ENCODE measurements around the gene BACH2.

DNA sequence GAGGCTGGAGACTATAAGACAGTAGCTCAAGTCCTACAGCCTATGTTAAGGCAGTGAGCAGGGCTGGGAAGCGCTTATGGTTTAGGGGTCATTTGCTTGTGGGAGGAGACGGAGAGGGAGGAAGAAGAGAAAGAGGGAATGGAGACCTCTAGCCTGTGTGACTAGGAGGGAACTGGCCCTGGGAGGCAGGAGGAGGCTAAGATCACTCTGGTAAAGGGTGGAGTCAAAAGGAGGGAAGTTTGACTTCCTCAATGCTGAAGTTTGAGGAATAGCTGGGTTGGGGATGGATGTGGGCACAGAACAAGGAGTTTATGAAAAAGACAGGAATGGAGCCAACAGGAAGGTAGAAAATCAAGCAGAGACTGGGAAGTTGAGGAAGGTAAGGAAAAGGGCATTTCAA lies 6.4 kb upstream of the BACH2 start:
- TF ChIP-seq, protein P1, sequence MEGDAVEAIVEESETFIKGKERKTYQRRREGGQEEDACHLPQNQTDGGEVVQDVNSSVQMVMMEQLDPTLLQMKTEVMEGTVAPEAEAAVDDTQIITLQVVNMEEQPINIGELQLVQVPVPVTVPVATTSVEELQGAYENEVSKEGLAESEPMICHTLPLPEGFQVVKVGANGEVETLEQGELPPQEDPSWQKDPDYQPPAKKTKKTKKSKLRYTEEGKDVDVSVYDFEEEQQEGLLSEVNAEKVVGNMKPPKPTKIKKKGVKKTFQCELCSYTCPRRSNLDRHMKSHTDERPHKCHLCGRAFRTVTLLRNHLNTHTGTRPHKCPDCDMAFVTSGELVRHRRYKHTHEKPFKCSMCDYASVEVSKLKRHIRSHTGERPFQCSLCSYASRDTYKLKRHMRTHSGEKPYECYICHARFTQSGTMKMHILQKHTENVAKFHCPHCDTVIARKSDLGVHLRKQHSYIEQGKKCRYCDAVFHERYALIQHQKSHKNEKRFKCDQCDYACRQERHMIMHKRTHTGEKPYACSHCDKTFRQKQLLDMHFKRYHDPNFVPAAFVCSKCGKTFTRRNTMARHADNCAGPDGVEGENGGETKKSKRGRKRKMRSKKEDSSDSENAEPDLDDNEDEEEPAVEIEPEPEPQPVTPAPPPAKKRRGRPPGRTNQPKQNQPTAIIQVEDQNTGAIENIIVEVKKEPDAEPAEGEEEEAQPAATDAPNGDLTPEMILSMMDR (IDR thresholded peaks at IDR 0.05 in 2 of 3, conservative IDR thresholded peaks at IDR 0.05 in 1 of 3; ENCODE audit: borderline replicate concordance in 1 of 3, insufficient read depth in 1 of 3, low read depth in 2 of 3, low read length in 2 of 3), result no peak
- no peak for TF ChIP-seq FOSL1 (IDR thresholded peaks at IDR 0.05; ENCODE audit: low read depth)
- no peak for TF ChIP-seq EZH2phosphoT487 (IDR thresholded peaks at IDR 0.05; ENCODE audit: borderline replicate concordance)
- TF ChIP-seq POLR2AphosphoS5 (IDR thresholded peaks at IDR 0.05; ENCODE audit: low read depth, low read length), result no peak
- TF ChIP-seq CEBPB (IDR thresholded peaks at IDR 0.05; ENCODE audit: low read depth), result no peak
- TF ChIP-seq EZH2 (IDR thresholded peaks at IDR 0.05), result no peak
- no peak for TF ChIP-seq ZNF274 (IDR thresholded peaks at IDR 0.05; ENCODE audit: low read depth, low read length)
- TF ChIP-seq YY1 (IDR thresholded peaks at IDR 0.05; ENCODE audit: extremely low read depth, insufficient replicate concordance, low read depth, low read length), result no peak

Measured in HCT116 (cell line).